K562 (cell line): Measurements from ENCODE around the gene TMEM116. TPM values are rescaled to one million over a fixed set of nuclear protein-coding genes. Genes with fewer than 3 reads are reported as not detected.

Experiments
- MGA ChIP-seq: fragments of 450-650 bp; IDR thresholded peaks from 2 replicates; pipeline ENCODE4 v1.6.1; 2016; ENCODE audit warnings: mild to moderate bottlenecking, moderate library complexity
- polyA plus RNA-seq, 8 experiments: library from polyadenylated mRNA; depleted of rRNA in 4 of 8; stranded (reverse) in 5 of 8; unstranded in 3 of 8; fragments of >200 nt; fragmentation: Nextera tagmentation in 2 of 8; fragmentation: Illumina TruSeq in 1 of 8; extraction: Ambion mirVana in 2 of 8; extraction: Trizol in 1 of 8; gene quantifications; 2 replicates each; pipeline versions ENCODE4 v1.2.1 to v1.2.3, GENCODE V29; 2011 to 2014; ENCODE audit warnings: inconsistent platforms in 1 of 8, missing spikeins in 1 of 8
- total RNA-seq, 7 experiments: library from RNA; depleted of rRNA in 6 of 7; stranded (reverse); fragments of >200 nt in 6 of 7; fragmentation: Illumina TruSeq in 2 of 7; extraction: Trizol in 2 of 7; gene quantifications; 2 replicates each; pipeline versions ENCODE4 v1.2.1 to v1.2.3, GENCODE V29; 2011 to 2021; ENCODE audit warnings: low replicate concordance in 1 of 7
- TF ChIP-seq, protein P1 (sequence below), 2 experiments: fragments of 450-650 bp; IDR thresholded peaks; 2 replicates each; pipeline ENCODE4 v1.6.1; 2016; ENCODE audit warnings: mild to moderate bottlenecking in 2 of 2, borderline replicate concordance in 1 of 2, low read depth in 1 of 2, moderate library complexity in 1 of 2

TMEM116 gene
- total and polyA plus RNA-seq, 9 of the 15 experiments (the other 6 are each of a cell fraction or from before 2014, with no cell fraction given), result 5.2 to 78.6 (median 13.9) TPM

GRCh38 chr12:111937429-111937828 is 75.5 kb downstream of the TMEM116 start (continued):
- TF ChIP-seq, protein P1, sequence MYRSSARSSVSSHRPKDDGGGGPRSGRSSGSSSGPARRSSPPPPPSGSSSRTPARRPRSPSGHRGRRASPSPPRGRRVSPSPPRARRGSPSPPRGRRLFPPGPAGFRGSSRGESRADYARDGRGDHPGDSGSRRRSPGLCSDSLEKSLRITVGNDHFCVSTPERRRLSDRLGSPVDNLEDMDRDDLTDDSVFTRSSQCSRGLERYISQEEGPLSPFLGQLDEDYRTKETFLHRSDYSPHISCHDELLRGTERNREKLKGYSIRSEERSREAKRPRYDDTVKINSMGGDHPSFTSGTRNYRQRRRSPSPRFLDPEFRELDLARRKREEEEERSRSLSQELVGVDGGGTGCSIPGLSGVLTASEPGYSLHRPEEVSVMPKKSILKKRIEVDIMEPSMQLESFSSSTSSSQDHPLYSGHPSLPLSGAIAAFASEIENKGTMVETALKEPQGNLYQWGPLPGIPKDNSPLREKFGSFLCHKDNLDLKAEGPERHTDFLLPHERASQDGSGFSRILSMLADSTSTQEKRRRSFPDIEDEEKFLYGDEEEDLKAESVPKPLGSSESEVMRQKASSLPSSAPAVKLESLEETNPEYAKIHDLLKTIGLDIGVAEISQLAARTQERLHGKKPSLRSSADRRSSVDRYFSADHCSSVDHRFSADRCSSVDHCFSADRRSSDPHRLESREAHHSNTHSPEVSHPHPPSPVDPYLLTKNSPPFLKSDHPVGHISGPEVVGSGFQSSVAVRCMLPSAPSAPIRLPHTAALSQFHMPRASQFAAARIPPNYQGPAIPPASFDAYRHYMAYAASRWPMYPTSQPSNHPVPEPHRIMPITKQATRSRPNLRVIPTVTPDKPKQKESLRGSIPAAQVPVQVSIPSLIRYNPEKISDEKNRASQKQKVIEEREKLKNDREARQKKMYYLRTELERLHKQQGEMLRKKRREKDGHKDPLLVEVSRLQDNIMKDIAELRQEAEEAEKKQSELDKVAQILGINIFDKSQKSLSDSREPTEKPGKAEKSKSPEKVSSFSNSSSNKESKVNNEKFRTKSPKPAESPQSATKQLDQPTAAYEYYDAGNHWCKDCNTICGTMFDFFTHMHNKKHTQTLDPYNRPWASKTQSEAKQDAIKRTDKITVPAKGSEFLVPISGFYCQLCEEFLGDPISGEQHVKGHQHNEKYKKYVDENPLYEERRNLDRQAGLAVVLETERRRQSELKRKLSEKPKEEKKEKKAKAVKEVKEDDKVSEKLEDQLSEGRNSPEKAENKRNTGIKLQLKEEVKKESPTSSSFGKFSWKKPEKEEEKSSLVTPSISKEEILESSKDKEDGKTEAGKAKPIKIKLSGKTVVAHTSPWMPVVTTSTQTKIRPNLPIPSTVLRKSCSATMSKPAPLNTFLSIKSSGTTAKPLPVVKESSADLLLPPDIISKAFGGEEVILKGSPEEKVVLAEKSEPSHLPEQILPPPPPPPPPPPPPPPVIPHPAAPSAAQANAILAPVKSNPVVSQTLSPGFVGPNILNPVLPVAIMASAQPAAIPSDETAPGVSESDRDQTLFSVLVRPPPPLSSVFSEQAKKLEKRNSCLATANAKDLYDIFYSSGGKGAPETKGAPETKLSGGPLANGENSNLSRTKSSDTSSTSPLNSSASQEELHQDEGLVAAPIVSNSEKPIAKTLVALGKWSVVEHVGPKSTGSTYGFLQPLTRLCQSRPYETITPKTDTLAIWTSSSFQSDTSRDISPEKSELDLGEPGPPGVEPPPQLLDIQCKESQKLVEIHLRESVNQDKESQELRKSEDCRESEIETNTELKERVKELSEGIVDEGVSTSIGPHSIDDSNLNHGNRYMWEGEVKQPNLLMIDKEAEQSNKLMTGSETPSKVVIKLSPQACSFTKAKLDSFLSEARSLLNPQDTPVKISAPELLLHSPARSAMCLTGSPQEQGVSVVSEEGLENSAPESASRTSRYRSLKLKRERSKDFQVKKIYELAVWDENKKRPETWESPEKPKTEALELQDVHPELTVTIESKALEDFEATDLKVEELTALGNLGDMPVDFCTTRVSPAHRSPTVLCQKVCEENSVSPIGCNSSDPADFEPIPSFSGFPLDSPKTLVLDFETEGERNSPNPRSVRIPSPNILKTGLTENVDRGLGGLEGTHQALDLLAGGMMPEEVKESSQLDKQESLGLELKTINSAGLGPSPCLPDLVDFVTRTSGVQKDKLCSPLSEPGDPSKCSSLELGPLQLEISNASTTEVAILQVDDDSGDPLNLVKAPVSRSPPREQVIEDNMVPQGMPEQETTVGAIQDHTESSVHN (IDR thresholded peaks at IDR 0.05; ENCODE audit: borderline replicate concordance in 1 of 2, low read depth in 1 of 2), result no peak
- TF ChIP-seq MGA, result no peak
